NCI-H2107 (cell line): ENCODE results near the gene GIMAP8.
"Not testable (repeated sequence)": the region's sequence is repeated elsewhere in the genome, so short reads cannot be mapped to it uniquely, and the experiment has no call there.

Experiments
- DNase-seq: peaks from one replicate; lab custom pipeline; 2025; lab: John Stamatoyannopoulos, UW

The GIMAP8 gene

GRCh38 chr7:150464962-150465361 is 14.5 kb downstream of the GIMAP8 start:
- no peak for DNase-seq

- DNase-seq = no peak
These were observed 15.0 kb downstream of the GIMAP8 start for GRCh38 chr7:150465414-150465813.

GRCh38 chr7:150466477-150466876 is 16.0 kb downstream of the GIMAP8 start:
- no peak for DNase-seq

GRCh38 chr7:150468241-150468640 is 17.8 kb downstream of the GIMAP8 start:
- DNase-seq = no peak

- no peak for DNase-seq
These were observed 21.5 kb downstream of the GIMAP8 start for GRCh38 chr7:150471886-150472285.

- DNase-seq = no peak
These were observed 23.5 kb downstream of the GIMAP8 start for GRCh38 chr7:150473902-150474301.

GRCh38 chr7:150476285-150476684 is 25.9 kb downstream of the GIMAP8 start:
- no peak for DNase-seq

- DNase-seq = no peak
These were observed 26.6 kb downstream of the GIMAP8 start for GRCh38 chr7:150476819-150477631.

- DNase-seq = no peak
These were observed 28.7 kb downstream of the GIMAP8 start for GRCh38 chr7:150479023-150479716.

- DNase-seq = no peak
These were observed 30.9 kb downstream of the GIMAP8 start for GRCh38 chr7:150481186-150481920.

- DNase-seq = no peak
These were observed 31.5 kb downstream of the GIMAP8 start for GRCh38 chr7:150481922-150482321.

- DNase-seq = not testable (repeated sequence)
These were observed 33.1 kb downstream of the GIMAP8 start for GRCh38 chr7:150483514-150483913.

GRCh38 chr7:150484071-150484470 is 33.6 kb downstream of the GIMAP8 start:
- not testable (repeated sequence) for DNase-seq

- DNase-seq = no peak
These were observed 37.2 kb downstream of the GIMAP8 start for GRCh38 chr7:150487625-150488024.

- DNase-seq = no peak
These were observed 39.4 kb downstream of the GIMAP8 start for GRCh38 chr7:150489782-150490181.

- not testable (repeated sequence) for DNase-seq
These were observed 43.0 kb downstream of the GIMAP8 start for GRCh38 chr7:150493442-150493841.

- no peak for DNase-seq
These were observed 52.1 kb downstream of the GIMAP8 start for GRCh38 chr7:150502519-150502918.

- DNase-seq = no peak
These were observed 52.7 kb downstream of the GIMAP8 start for GRCh38 chr7:150503155-150503554.

- DNase-seq = no peak
These were observed 53.2 kb downstream of the GIMAP8 start for GRCh38 chr7:150503581-150503980.

GRCh38 chr7:150507947-150508602 is 57.6 kb downstream of the GIMAP8 start:
- DNase-seq = no peak

GRCh38 chr7:150511048-150511447 is 60.6 kb downstream of the GIMAP8 start:
- DNase-seq = no peak

GRCh38 chr7:150513758-150514157 is 63.3 kb downstream of the GIMAP8 start:
- no peak for DNase-seq
